ENCODE measurements around the gene GPC5.

Gene GPC5

GRCh38 chr13:92028695-92029094 lies 630.3 kb downstream of the GPC5 start:
- TF ChIP-seq, protein P1, sequence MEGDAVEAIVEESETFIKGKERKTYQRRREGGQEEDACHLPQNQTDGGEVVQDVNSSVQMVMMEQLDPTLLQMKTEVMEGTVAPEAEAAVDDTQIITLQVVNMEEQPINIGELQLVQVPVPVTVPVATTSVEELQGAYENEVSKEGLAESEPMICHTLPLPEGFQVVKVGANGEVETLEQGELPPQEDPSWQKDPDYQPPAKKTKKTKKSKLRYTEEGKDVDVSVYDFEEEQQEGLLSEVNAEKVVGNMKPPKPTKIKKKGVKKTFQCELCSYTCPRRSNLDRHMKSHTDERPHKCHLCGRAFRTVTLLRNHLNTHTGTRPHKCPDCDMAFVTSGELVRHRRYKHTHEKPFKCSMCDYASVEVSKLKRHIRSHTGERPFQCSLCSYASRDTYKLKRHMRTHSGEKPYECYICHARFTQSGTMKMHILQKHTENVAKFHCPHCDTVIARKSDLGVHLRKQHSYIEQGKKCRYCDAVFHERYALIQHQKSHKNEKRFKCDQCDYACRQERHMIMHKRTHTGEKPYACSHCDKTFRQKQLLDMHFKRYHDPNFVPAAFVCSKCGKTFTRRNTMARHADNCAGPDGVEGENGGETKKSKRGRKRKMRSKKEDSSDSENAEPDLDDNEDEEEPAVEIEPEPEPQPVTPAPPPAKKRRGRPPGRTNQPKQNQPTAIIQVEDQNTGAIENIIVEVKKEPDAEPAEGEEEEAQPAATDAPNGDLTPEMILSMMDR (IDR thresholded peaks at IDR 0.05; ENCODE audit: low read depth, low read length), result no peak
- H3K4me3 ChIP-seq (replicated peaks in 1 of 2; ENCODE audit: low read depth in 2 of 2, low read length in 2 of 2), result no peak overlapping the region
- no peak for DNase-seq (ENCODE audit: low read depth in 2 of 2)

DNA sequence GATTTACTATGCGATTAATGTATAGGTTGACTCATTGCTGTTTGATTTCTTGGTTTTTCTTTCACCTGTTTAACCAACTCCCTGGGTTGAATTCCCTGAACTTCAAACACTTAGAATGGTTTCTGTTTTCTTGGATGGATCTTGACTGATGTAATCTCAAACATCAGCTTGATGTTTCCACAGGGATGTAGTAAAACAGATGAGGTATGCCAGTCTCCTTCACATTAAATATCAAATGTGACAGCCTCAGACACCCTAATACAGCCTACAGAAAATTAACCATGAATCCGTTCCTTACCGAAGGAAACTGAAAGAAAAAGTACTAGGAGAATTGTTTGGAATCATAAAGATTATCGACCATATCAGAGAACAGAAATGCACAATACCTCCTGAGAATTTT lies 631.2 kb downstream of the GPC5 start:
- DNase-seq (ENCODE audit: low read depth in 2 of 2), result no peak
- no peak overlapping the region for H3K4me3 ChIP-seq (replicated peaks in 1 of 2; ENCODE audit: low read depth in 2 of 2, low read length in 2 of 2)
- TF ChIP-seq, protein P1 (IDR thresholded peaks at IDR 0.05; ENCODE audit: low read depth, low read length), result no peak

GRCh38 chr13:92038905-92039304 lies 640.5 kb downstream of the GPC5 start:
- H3K4me3 ChIP-seq (replicated peaks in 1 of 2; ENCODE audit: low read depth in 2 of 2, low read length in 2 of 2), result no peak overlapping the region
- DNase-seq (ENCODE audit: low read depth in 2 of 2), result no peak
- TF ChIP-seq, protein P1 (IDR thresholded peaks at IDR 0.05; ENCODE audit: low read depth, low read length), result no peak

GRCh38 chr13:92042522-92042921 lies 644.1 kb downstream of the GPC5 start:
- TF ChIP-seq, protein P1 (IDR thresholded peaks at IDR 0.05; ENCODE audit: low read depth, low read length), result no peak
- DNase-seq (ENCODE audit: low read depth in 2 of 2), result no peak
- H3K4me3 ChIP-seq (replicated peaks in 1 of 2; ENCODE audit: low read depth in 2 of 2, low read length in 2 of 2), result no peak overlapping the region

- TF ChIP-seq, protein P1 (IDR thresholded peaks at IDR 0.05; ENCODE audit: low read depth, low read length), result no peak
- no peak for DNase-seq (ENCODE audit: low read depth in 2 of 2)
- no peak overlapping the region for H3K4me3 ChIP-seq (replicated peaks in 1 of 2; ENCODE audit: low read depth in 2 of 2, low read length in 2 of 2)
Measured at GRCh38 chr13:92044351-92044750, 645.9 kb downstream of the GPC5 start.

- no peak overlapping the region for H3K4me3 ChIP-seq (replicated peaks in 1 of 2; ENCODE audit: low read depth in 2 of 2, low read length in 2 of 2)
- no peak for DNase-seq (ENCODE audit: low read depth in 2 of 2)
- TF ChIP-seq, protein P1 (IDR thresholded peaks at IDR 0.05; ENCODE audit: low read depth, low read length), result no peak
Measured at GRCh38 chr13:92054389-92054788, 656.0 kb downstream of the GPC5 start.

DNA sequence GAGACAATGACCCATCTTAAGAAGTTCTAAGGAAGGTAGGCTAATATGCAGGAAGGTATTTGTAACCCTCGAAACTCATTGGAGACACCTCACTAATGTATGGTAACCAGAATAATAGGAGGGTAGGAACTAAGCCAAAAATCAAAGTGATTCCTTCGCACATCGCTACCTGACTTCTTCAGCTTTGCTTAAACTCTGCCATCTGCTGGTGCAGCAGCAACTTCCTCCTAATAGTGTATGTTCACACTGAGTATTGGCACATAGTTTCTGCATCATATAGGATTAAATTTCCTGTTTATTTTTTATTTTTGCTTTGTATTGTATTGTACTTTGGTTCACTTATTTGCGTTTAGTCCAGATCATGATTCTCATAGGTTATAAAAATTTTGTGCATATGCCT lies 676.2 kb downstream of the GPC5 start:
- TF ChIP-seq, protein P1 (IDR thresholded peaks at IDR 0.05; ENCODE audit: low read depth, low read length), result no peak
- H3K4me3 ChIP-seq (replicated peaks in 1 of 2; ENCODE audit: low read depth in 2 of 2, low read length in 2 of 2), result no peak overlapping the region
- DNase-seq (ENCODE audit: low read depth in 2 of 2), result peak; percentile 2

Measured in cardiac fibroblast (primary cell).